GM12801 (cell line): ENCODE results near the gene ENTREP3.

Experiments used
- CTCF ChIP-seq: IDR thresholded peaks from one replicate; pipeline ENCODE4 v1.5.1; 2011; ENCODE audit warnings: control low read depth; ENCODE audit not compliant: insufficient read length; ENCODE audit errors: extremely low read depth

The ENTREP3 gene

GRCh38 chr1:155199792-155200191 is 55.5 kb downstream of the ENTREP3 start:
- TF ChIP-seq CTCF = no peak

GRCh38 chr1:155198547-155198906 is 56.8 kb downstream of the ENTREP3 start:
- no peak for TF ChIP-seq CTCF

GRCh38 chr1:155197901-155198546 is 57.3 kb downstream of the ENTREP3 start:
- no peak for TF ChIP-seq CTCF
